ENCODE measurements around the gene DCST1.

GRCh38 chr1:155086856-155087535 lies 53.4 kb downstream of the DCST1 start:
- no peak for TF ChIP-seq POLR2A (IDR thresholded peaks at IDR 0.05; ENCODE audit: low read length)
- no peak for TF ChIP-seq GATA1 (IDR thresholded peaks at IDR 0.05; ENCODE audit: low read depth, low read length)

Measured in erythroblast (primary cell).